Coronary artery (tissue), 2 donors: Measurements from ENCODE around the gene IPO7.
"Not testable (repeated sequence)": the region's sequence is repeated elsewhere in the genome, so short reads cannot be mapped to it uniquely, and the experiment has no call there.

Experiments
- DNase-seq: peaks from one replicate; pipeline ENCODE4 v3.0.0-alpha.2; 2017; ENCODE audit warnings: low spot score
- H3K27ac ChIP-seq, 2 donors: fragments of 200-600 bp; sonication (generic); one replicate each; pipeline ENCODE4 v1.5.1; 2016 to 2019
- H3K4me3 ChIP-seq: fragments of 200-600 bp; sonication (generic); 2 replicates; pipeline ENCODE4 v1.5.1; 2016; ENCODE audit warnings: mild to moderate bottlenecking, moderate library complexity
- TF ChIP-seq, protein P1 (sequence below): fragments of 200-600 bp; sonication (generic); IDR thresholded peaks from one replicate; pipeline ENCODE4 v1.5.1; 2019; ENCODE audit warnings: antibody characterized with exemption

IPO7 gene

DNA sequence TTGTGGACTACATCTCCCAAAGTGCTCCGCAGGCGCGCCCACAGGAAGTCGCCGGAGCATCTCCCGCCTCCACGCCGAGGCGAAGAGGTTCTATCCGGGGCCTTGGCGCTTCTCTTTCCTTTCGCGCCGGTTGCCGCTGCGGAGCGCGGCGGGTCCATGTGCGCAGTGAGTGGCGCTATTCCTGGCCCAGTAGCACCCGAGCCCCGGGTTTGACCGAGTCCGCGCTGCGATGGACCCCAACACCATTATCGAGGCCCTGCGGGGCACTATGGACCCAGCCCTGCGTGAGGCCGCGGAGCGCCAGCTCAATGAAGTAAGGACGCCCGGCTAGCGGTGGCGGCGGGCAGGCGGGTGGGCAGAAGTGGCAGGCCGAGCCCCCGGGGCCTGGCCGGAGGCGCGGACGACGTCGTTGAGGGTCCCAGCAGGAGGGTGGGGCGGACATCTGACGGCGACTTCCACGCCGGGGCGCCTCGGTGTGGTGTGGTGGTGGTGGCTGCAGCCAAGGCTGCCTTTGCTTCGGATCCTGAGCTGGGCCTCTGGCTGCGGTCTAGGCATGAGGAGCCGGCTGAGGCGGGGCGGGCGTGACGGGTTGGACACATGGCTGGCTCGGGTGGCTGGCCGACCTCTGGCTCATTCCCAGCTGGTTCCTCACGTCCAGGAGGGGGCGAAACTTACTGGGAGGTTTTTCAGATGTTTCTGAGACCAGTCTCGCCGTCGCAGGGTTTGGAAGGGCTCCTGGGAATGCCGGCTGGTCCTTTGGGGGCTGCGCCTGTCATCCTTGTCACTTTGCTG lies at the start of gene IPO7:
Gene IPO7 (plus strand): TSS at position 118 of the 792 bp plus-strand sequence. CDS start 112 bp downstream, at position 230.
- Histone ChIP-seq H3K27ac (peak within 1 kb of the TSS; percentile 79 to 94), H3K4me3 (peak within 1 kb of the TSS; percentile 86)
- TF ChIP-seq, protein P1, sequence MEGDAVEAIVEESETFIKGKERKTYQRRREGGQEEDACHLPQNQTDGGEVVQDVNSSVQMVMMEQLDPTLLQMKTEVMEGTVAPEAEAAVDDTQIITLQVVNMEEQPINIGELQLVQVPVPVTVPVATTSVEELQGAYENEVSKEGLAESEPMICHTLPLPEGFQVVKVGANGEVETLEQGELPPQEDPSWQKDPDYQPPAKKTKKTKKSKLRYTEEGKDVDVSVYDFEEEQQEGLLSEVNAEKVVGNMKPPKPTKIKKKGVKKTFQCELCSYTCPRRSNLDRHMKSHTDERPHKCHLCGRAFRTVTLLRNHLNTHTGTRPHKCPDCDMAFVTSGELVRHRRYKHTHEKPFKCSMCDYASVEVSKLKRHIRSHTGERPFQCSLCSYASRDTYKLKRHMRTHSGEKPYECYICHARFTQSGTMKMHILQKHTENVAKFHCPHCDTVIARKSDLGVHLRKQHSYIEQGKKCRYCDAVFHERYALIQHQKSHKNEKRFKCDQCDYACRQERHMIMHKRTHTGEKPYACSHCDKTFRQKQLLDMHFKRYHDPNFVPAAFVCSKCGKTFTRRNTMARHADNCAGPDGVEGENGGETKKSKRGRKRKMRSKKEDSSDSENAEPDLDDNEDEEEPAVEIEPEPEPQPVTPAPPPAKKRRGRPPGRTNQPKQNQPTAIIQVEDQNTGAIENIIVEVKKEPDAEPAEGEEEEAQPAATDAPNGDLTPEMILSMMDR = no peak
- DNase-seq = peak; percentile 94

DNA sequence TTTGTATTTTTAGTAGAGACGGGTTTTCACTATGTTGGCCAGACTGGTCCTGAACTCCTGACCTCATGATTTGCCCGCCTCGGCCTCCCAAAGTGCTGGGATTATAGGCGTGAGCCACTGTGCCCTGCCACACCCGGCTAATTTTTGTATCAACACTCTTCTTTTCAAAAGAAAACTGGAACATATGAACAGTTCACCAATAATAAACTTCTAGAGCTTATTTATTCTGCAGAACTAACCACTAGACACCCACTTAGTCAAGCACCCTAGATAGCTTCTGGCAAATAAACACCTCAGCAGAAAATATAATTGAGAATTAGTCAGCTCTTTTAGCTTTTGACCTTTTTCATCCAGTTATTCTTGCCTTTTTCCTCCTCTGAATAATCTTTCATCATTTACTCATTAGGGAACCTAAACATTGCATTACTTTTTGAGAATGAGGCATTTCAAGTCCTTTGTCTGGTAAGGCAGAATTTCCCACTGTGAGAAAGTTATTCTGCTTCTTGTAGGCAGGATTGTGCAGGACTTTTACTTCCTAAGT lies 42.7 kb upstream of the IPO7 start:
- TF ChIP-seq, protein P1 = no peak
- Histone ChIP-seq H3K27ac (no peak overlapping the region), H3K4me3 (no peak overlapping the region)
- no peak for DNase-seq

DNA sequence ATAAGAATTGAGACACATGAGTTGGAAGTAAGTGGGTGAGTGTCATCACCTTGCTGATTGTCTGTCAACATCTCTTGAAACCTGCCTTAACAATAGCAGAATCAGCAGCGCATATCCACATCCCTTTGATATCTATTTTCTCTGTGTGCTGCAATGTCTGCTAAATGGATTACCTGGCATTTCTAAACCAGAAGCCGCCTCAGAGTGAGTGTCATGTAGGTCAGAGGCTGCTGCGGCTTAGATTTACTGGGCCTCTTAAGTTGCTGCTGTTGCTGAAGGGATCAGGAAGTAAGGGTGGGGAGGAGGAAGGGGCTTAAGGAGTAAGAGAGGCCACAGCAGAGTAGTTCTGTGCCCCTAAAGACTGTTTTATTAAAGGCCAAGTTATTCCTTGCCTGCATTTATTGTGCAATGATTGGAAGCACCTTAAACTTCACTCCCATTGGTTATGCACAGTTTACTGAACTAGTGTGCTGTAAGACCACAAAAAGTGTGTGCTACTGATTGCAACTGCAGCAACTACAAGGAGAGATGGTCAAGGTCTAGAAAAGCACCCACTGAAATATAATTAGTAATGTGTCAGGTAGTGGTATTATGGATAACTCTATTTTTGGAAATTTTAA lies 40.3 kb upstream of the IPO7 start:
- H3K4me3 ChIP-seq = no peak overlapping the region
- no peak overlapping the region for H3K27ac ChIP-seq
- TF ChIP-seq, protein P1 = no peak
- no peak for DNase-seq

DNA sequence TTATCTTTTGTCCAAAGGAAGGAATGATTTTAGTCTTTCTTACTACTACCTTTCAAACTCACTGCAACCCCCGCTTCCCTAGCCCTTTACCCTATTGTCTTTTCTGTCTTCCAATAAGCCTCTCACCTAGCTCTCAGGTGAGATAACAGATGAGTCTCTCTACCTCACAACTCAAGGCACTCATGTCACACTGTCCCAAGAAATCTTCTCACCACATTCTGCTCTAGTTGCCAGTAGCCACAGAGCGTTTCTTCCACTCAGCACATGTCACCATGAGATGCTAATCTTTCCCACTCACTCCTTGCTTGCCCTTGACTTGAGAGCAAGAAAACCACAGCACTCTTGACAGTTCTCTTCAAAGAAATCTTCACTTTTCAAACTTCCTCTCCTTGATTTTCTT lies 37.4 kb upstream of the IPO7 start:
- TF ChIP-seq, protein P1 = no peak
- Histone ChIP-seq H3K4me3 (no peak overlapping the region), H3K27ac (no peak overlapping the region)
- no peak for DNase-seq

DNA sequence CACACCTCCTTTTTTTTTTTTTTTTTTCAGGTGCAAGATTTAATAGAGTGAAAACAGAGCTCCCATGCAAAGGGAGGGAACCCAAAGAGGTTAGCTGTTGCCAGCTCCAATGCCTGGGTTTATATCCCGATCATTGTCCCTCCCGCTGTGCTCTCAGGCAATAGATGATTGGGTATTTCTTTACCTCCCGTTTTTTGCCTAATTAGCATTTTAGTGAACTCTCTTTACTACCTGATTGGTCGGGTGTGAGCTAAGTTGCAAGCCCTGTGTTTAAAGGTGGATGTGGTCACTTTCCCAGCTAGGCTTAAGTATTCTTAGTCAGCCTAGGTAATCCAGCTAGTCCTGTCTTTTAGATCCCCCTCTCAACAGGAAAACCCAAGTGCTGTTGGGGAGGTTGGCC lies 36.7 kb upstream of the IPO7 start:
- H3K4me3 ChIP-seq, H3K27ac ChIP-seq, DNase-seq: not testable (repeated sequence)

DNA sequence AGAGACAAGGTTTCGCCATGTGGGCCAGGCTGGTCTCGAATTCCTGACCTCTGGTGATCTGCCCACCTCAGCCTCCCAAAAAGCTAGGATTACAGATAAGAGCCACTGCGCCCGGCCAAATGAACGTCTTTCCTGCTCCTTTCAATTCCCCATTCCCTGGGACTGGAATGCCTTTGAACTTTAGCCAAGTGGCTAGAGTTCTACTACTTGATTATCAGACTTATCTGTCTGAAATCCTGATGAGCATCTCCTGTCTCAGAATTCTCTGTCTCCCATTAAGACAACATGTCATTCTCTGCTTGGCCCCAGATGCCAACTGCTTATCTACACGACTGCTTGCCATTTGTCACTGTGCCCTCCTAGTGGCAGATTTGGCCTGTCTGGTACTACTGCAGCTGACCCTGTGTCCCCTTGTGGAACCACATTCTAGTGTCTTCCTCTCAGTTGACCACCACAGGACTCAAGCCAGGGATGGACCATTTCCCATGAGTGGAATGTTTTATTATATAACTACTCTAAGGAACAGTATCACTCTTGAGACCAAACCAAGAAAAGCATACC lies 33.1 kb upstream of the IPO7 start:
- DNase-seq = no peak
- H3K4me3 ChIP-seq = no peak overlapping the region
- no peak overlapping the region for H3K27ac ChIP-seq
- TF ChIP-seq, protein P1 = no peak

DNA sequence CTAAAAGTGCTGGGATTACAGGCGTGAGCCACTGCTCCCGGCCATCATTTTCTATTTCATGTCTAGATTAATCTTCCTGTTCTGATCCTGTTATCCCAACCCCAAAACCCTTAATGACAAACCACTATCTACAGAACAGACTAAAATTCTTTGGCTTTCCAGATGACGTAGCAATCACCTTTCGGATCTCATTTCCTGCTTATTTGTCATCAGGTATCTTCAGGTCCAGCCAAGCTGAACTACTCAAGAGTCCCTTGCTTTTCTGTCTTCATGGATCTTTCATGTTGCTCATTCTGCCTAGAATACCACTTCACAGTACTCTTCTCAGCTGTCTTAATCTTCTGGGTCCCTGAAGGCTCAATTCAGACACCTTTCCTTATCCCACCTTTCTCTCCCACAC lies 27.4 kb upstream of the IPO7 start:
- no peak overlapping the region for H3K27ac ChIP-seq
- no peak for DNase-seq
- TF ChIP-seq, protein P1 = no peak
- H3K4me3 ChIP-seq = no peak overlapping the region

DNA sequence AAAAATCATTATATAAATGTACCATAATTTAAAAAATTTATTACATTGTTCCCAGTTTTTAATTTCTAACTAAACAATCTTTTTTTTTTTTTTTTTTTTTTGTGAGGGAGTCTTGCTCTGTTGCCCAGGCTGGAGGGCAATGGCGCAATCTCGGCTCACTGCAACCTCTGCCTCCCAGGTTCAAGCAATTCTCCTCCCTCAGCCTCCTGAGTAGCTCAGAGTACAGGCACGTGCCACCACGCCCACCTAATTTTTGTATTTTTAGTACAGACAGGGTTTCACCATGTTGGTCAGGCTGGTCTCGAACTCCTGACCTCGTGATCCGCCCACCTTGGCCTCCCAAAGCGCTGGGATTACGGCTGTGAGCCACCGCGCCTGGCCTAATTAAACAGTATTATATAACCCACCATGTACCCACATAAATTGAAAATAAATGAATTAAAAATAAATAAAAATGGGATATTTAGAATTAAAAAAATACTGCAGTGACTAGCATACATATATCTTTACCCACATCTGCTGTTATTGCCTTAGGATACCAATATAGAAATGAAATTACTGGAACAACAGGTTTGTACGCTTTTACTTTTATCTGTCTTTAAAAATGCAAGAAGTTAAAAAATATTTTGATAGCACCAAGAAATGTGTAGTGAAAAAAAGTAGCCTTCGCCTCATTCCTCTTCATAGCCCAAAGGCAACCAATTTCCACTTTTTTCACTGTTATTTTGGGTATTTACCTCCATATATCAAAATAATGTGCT lies 23.4 kb upstream of the IPO7 start:
- DNase-seq, H3K4me3 ChIP-seq, H3K27ac ChIP-seq: not testable (repeated sequence)
